Spleen (tissue), 11 donors: Measurements from ENCODE around the gene DYRK1A. TPM values are rescaled to one million over a fixed set of nuclear protein-coding genes. Genes with fewer than 3 reads are reported as not detected.

Experiments
- DNase-seq: peaks from one replicate; pipeline ENCODE4 v3.0.0-alpha.2; 2020
- H3K27ac ChIP-seq, 8 donors: fragments of 200-600 bp; sonication (generic) in 7 of 8; 1 replicate in 4 of 8; 2 replicates in 4 of 8; pipeline versions ENCODE4 v1.5.0 to v1.8.0; 2016 to 2021; ENCODE audit warnings: inconsistent platforms in 4 of 8, mild to moderate bottlenecking in 4 of 8, moderate library complexity in 1 of 8
- H3K27me3 ChIP-seq, 7 donors: fragments of 200-600 bp; sonication (generic) in 6 of 7; replicated peaks in 1 of 7; 1 replicate in 4 of 7; 2 replicates in 3 of 7; pipeline versions ENCODE4 v1.5.0 to v1.8.0; 2016 to 2021; ENCODE audit warnings: inconsistent platforms in 3 of 7, mild to moderate bottlenecking in 1 of 7
- H3K36me3 ChIP-seq, 6 donors: fragments of 200-600 bp; sonication (generic) in 5 of 6; 1 replicate in 4 of 6; 2 replicates in 2 of 6; pipeline versions ENCODE4 v1.5.0 to v1.8.0; 2016 to 2021; ENCODE audit warnings: inconsistent platforms in 2 of 6
- H3K4me1 ChIP-seq, 6 donors: fragments of 200-600 bp; sonication (generic) in 5 of 6; 1 replicate in 3 of 6; 2 replicates in 3 of 6; pipeline versions ENCODE4 v1.5.0 to v1.8.0; 2016 to 2021; ENCODE audit warnings: inconsistent platforms in 3 of 6
- H3K4me3 ChIP-seq, 8 donors: fragments of 200-600 bp; sonication (generic) in 7 of 8; 1 replicate in 4 of 8; 2 replicates in 4 of 8; pipeline versions ENCODE4 v1.5.0 to v1.8.0; 2016 to 2021; ENCODE audit warnings: inconsistent platforms in 4 of 8, mild to moderate bottlenecking in 4 of 8, moderate library complexity in 2 of 8
- H3K9me3 ChIP-seq, 8 donors: fragments of 200-600 bp; sonication (generic) in 7 of 8; 1 replicate in 4 of 8; 2 replicates in 4 of 8; pipeline versions ENCODE4 v1.5.0 to v1.8.0; 2016 to 2021; ENCODE audit warnings: inconsistent platforms in 4 of 8
- CTCF ChIP-seq, 11 experiments: fragments of 200-600 bp in 7 of 11; fragments of 450-650 bp in 4 of 11; sonication (generic) in 4 of 11; IDR thresholded peaks in 8 of 11; conservative IDR thresholded peaks in 3 of 11; 1 replicate in 7 of 11; 2 replicates in 4 of 11; pipeline versions ENCODE4 v1.4.0 to v1.8.0; 2016 to 2021; ENCODE audit warnings: antibody characterized with exemption in 11 of 11, inconsistent platforms in 4 of 11, mild to moderate bottlenecking in 1 of 11
- POLR2A ChIP-seq, 3 donors: fragments of 450-650 bp; IDR thresholded peaks; one replicate each; pipeline ENCODE4 v1.5.1; 2017; ENCODE audit warnings: antibody characterized with exemption in 3 of 3, mild to moderate bottlenecking in 1 of 3
- POLR2AphosphoS5 ChIP-seq, 3 donors: sonication (generic); formaldehyde crosslinking; IDR thresholded peaks; one replicate each; pipeline ENCODE4 v1.5.1; 2017; ENCODE audit warnings: antibody characterized with exemption in 3 of 3
- WGBS, 5 donors: extraction: QIAGEN DNeasy Blood & Tissue Kit in 3 of 5; methylation state at CpG; one replicate each; pipeline versions ENCODE4 v1.1.5 to v1.1.7; 2013 to 2018; 5-methylcytosine and 5-hydroxymethylcytosine counted together
- intact Hi-C: fragments of 100-400 bp; cut with DNase I; formaldehyde crosslinking; loops from one replicate; pipeline ENCODE4 v1.15.0; 2023; ENCODE audit warnings: low total_unique reads
- polyA plus RNA-seq, 3 donors: library from polyadenylated mRNA; stranded (reverse); fragments of 200-250 nt; gene quantifications; one replicate each; pipeline ENCODE4 v1.2.1, GENCODE V29; 2013
- total RNA-seq, 7 donors: library from RNA; depleted of rRNA in 3 of 7; stranded (reverse); fragments of >200 nt in 3 of 7; fragmentation: NEBNext Ultra II Directional in 4 of 7; extraction: Animal tissue kit (Norgen Biotek cat#: 25700) in 4 of 7; gene quantifications; one replicate each; pipeline versions ENCODE4 v1.1.0 to v1.2.1, GENCODE V29; 2016 to 2021
- donor health status: healthy with polysubstance abuse.
- donor health status: DM: no; HTN: no; CAD: no; lungs with moderate emphysema.
- donor health status: DM: no; HTN: no; CAD: no.
- donor health status: Bipolar disorder and iron deficiency.
- donor health status: healthy.
- donor health status: DM: no; HTN: no; CAD: no.
- donor health status: DM: yes; HTN: yes; CAD: no.

The DYRK1A gene
- total and polyA plus RNA-seq, 10 donors, result 21.9 to 115 (median 95.1) TPM

GRCh38 chr21:37416914-37417313 lies 50.3 kb downstream of the DYRK1A start:
- Histone ChIP-seq H3K36me3 (peaks cover 0 to 9% (median 4%) of the 10 kb centered on the region in 6 donors), H3K4me3 (no peak overlapping the region), H3K27ac (peak overlapping the region in 2 of 8 donors; percentile 1 to 71), H3K9me3 (no peaks in the 10 kb centered on the region), H3K27me3 (no peaks in the 10 kb centered on the region), H3K4me1 (peaks cover 69 to 100% (median 91%) of the 10 kb centered on the region in 6 donors)
- no peak for TF ChIP-seq POLR2AphosphoS5 (IDR thresholded peaks at IDR 0.05)
- TF ChIP-seq POLR2A (IDR thresholded peaks at IDR 0.05), result no peak
- no peak for TF ChIP-seq CTCF (IDR thresholded peaks at IDR 0.05 in 8 of 11, conservative IDR thresholded peaks at IDR 0.05 in 3 of 11)
- DNase-seq, result no peak
- intact Hi-C loops, result no loop called here
- WGBS, 5 donors, result 94 to 100% (median 97%) methylated on average over 2 of the region's 2 CpGs

GRCh38 chr21:37419228-37419906 lies 52.8 kb downstream of the DYRK1A start:
- H3K36me3 ChIP-seq, result peaks cover 0 to 27% (median 9%) of the 10 kb centered on the region in 6 donors
- H3K27ac ChIP-seq, result peak overlapping the region in 7 of 8 donors; percentile 35 to 71 (median 58)
- no peak for DNase-seq
- no peaks in the 10 kb centered on the region for H3K27me3 ChIP-seq
- TF ChIP-seq POLR2AphosphoS5 (IDR thresholded peaks at IDR 0.05) (no peak), POLR2A (IDR thresholded peaks at IDR 0.05) (no peak), CTCF (IDR thresholded peaks at IDR 0.05 in 8 of 11, conservative IDR thresholded peaks at IDR 0.05 in 3 of 11) (no peak)
- no peaks in the 10 kb centered on the region for H3K9me3 ChIP-seq
- 73 to 86% (median 79%) methylated on average over 3 of the region's 3 CpGs for WGBS, 5 donors
- peak overlapping the region in 1 of 8 donors; percentile 3 for H3K4me3 ChIP-seq
- H3K4me1 ChIP-seq, result peaks cover 45 to 100% (median 77%) of the 10 kb centered on the region in 6 donors
- intact Hi-C loops, result no loop called here

- H3K9me3 ChIP-seq, result no peaks in the 10 kb centered on the region
- 94 to 95% (median 95%) methylated on average over 8 of the region's 8 CpGs for WGBS, 5 donors
- peaks cover 26 to 99% (median 71%) of the 10 kb centered on the region in 6 donors for H3K4me1 ChIP-seq
- H3K27ac ChIP-seq, result no peak overlapping the region
- no peak overlapping the region for H3K4me3 ChIP-seq
- TF ChIP-seq CTCF (IDR thresholded peaks at IDR 0.05 in 8 of 11, conservative IDR thresholded peaks at IDR 0.05 in 3 of 11) (no peak), POLR2AphosphoS5 (IDR thresholded peaks at IDR 0.05) (no peak), POLR2A (IDR thresholded peaks at IDR 0.05) (no peak)
- intact Hi-C loops, result no loop called here
- no peaks in the 10 kb centered on the region for H3K27me3 ChIP-seq
- H3K36me3 ChIP-seq, result peaks cover 0 to 35% (median 12%) of the 10 kb centered on the region in 6 donors
- DNase-seq, result no peak
Measured at GRCh38 chr21:37421306-37421705, 54.7 kb downstream of the DYRK1A start.

GRCh38 chr21:37422382-37422781 lies 55.8 kb downstream of the DYRK1A start:
- Histone ChIP-seq H3K27ac (peak overlapping the region in 1 of 8 donors; percentile 34), H3K4me1 (peaks cover 16 to 94% (median 66%) of the 10 kb centered on the region in 6 donors), H3K9me3 (no peaks in the 10 kb centered on the region), H3K27me3 (no peaks in the 10 kb centered on the region), H3K4me3 (no peak overlapping the region), H3K36me3 (peaks cover 0 to 41% (median 12%) of the 10 kb centered on the region in 6 donors)
- DNase-seq, result no peak
- TF ChIP-seq CTCF (IDR thresholded peaks at IDR 0.05 in 8 of 11, conservative IDR thresholded peaks at IDR 0.05 in 3 of 11), result no peak
- 88 to 99% (median 97%) methylated on average over 1 of the region's 1 CpG for WGBS, 5 donors
- intact Hi-C loops, result no loop called here
